Endometrial microvascular endothelial cells (primary cell): ENCODE results near the gene CLCA2. TPM values are rescaled to one million over a fixed set of nuclear protein-coding genes. Genes with fewer than 3 reads are reported as not detected.

Experiments
- in situ Hi-C: cut with HindIII; loops from 2 replicates; pipeline ENCODE4 v1.10.0; 2017; ENCODE audit warnings: low sequenced_read_pairs, low pct_unique_long_range_greater_than_20kb; ENCODE audit errors: inconsistent ontology term
- total RNA-seq: library from RNA; depleted of rRNA; stranded (reverse); fragments of >200 nt; gene quantifications from one replicate; pipeline ENCODE4 v1.2.3, GENCODE V29; 2015; ENCODE audit errors: inconsistent ontology term

Gene CLCA2
- total RNA-seq = not detected

GRCh38 chr1:86423873-86424272 lies at the start of gene CLCA2:
TSS of gene CLCA2 (plus strand) at chr1:86424171. CDS start at chr1:86424248, 77 bp downstream.
- in situ Hi-C loops = no loop called here

GRCh38 chr1:86375688-86376087 lies 48.3 kb upstream of the CLCA2 start:
- in situ Hi-C loops = loop anchor here (25.0 kb wide), 1 partner anchor 337 kb away; the partner anchor contains the start of gene SH3GLB1

GRCh38 chr1:86377341-86377740 lies 46.6 kb upstream of the CLCA2 start:
- in situ Hi-C loops = loop anchor here (25.0 kb wide), 1 partner anchor 335 kb away; the partner anchor contains the start of gene SH3GLB1

GRCh38 chr1:86378813-86379212 lies 45.2 kb upstream of the CLCA2 start:
- in situ Hi-C loops = loop anchor here (25.0 kb wide), 1 partner anchor 333 kb away; the partner anchor contains the start of gene SH3GLB1

GRCh38 chr1:86380257-86380861 lies 43.6 kb upstream of the CLCA2 start:
- in situ Hi-C loops = loop anchor here (25.0 kb wide), 1 partner anchor 332 kb away; the partner anchor contains the start of gene SH3GLB1

GRCh38 chr1:86381223-86381622 lies 42.7 kb upstream of the CLCA2 start:
- in situ Hi-C loops = loop anchor here (25.0 kb wide), 1 partner anchor 331 kb away; the partner anchor contains the start of gene SH3GLB1

- in situ Hi-C loops = loop anchor here (25.0 kb wide), 1 partner anchor 329 kb away; the partner anchor contains the start of gene SH3GLB1
These were observed 41.1 kb upstream of the CLCA2 start for GRCh38 chr1:86382878-86383277.

GRCh38 chr1:86387916-86388627 lies 35.9 kb upstream of the CLCA2 start:
- in situ Hi-C loops = loop anchor here (25.0 kb wide), 1 partner anchor 324 kb away; the partner anchor contains the start of gene SH3GLB1

- in situ Hi-C loops = loop anchor here (25.0 kb wide), 1 partner anchor 324 kb away; the partner anchor contains the start of gene SH3GLB1
These were observed 35.2 kb upstream of the CLCA2 start for GRCh38 chr1:86388777-86389176.

GRCh38 chr1:86389307-86389706 lies 34.7 kb upstream of the CLCA2 start:
- in situ Hi-C loops = loop anchor here (25.0 kb wide), 1 partner anchor 323 kb away; the partner anchor contains the start of gene SH3GLB1

- in situ Hi-C loops = loop anchor here (25.0 kb wide), 1 partner anchor 318 kb away; the partner anchor contains the start of gene SH3GLB1
These were observed 29.6 kb upstream of the CLCA2 start for GRCh38 chr1:86394416-86394815.

GRCh38 chr1:86395751-86396497 lies 28.0 kb upstream of the CLCA2 start, which contains the start of gene ODF2L:
TSS of gene ODF2L (minus strand) at chr1:86396323. CDS start at chr1:86387027, 9,296 bp downstream.
- in situ Hi-C loops = loop anchor here (25.0 kb wide), 1 partner anchor 316 kb away; the partner anchor contains the start of gene SH3GLB1

GRCh38 chr1:86396498-86396890 lies 27.5 kb upstream of the CLCA2 start:
- in situ Hi-C loops = loop anchor here (25.0 kb wide), 1 partner anchor 316 kb away; the partner anchor contains the start of gene SH3GLB1

GRCh38 chr1:86409416-86410021 lies 14.5 kb upstream of the CLCA2 start:
- in situ Hi-C loops = no loop called here

- in situ Hi-C loops = no loop called here
These were observed 13.1 kb upstream of the CLCA2 start for GRCh38 chr1:86410879-86411278.

GRCh38 chr1:86416343-86416742 lies 7.6 kb upstream of the CLCA2 start:
- in situ Hi-C loops = no loop called here

- in situ Hi-C loops = no loop called here
These were observed 4.6 kb upstream of the CLCA2 start for GRCh38 chr1:86419277-86419903.
